ENCODE data around the gene PRKCB.
A peak's percentile ranks its signal among the peaks of the same experiment; 100 is the strongest.
"Not testable (repeated sequence)": the region's sequence is repeated elsewhere in the genome, so short reads cannot be mapped to it uniquely, and the experiment has no call there.

Gene PRKCB

GRCh38 chr16:24013054-24013636, 177.4 kb downstream of the PRKCB start:
- no peak for DNase-seq

GRCh38 chr16:24013864-24014645, 178.3 kb downstream of the PRKCB start:
- no peak for DNase-seq

GRCh38 chr16:24014955-24015354, 179.2 kb downstream of the PRKCB start:
- DNase-seq, result not testable (repeated sequence)

- no peak for DNase-seq
Measured at GRCh38 chr16:24015923-24016322, 180.1 kb downstream of the PRKCB start.

- no peak for DNase-seq
Measured at GRCh38 chr16:24018485-24018884, 182.7 kb downstream of the PRKCB start.

GRCh38 chr16:24022797-24023196, 187.0 kb downstream of the PRKCB start:
- no peak for DNase-seq

- DNase-seq, result no peak
Measured at GRCh38 chr16:24023621-24024020, 187.8 kb downstream of the PRKCB start.

GRCh38 chr16:24024971-24025370, 189.2 kb downstream of the PRKCB start:
- no peak for DNase-seq

GRCh38 chr16:24027466-24027865, 191.7 kb downstream of the PRKCB start:
- DNase-seq, result no peak

GRCh38 chr16:24029841-24030240, 194.1 kb downstream of the PRKCB start:
- DNase-seq, result not testable (repeated sequence)

GRCh38 chr16:24035127-24035842, 199.5 kb downstream of the PRKCB start:
- no peak for DNase-seq

- DNase-seq, result no peak
Measured at GRCh38 chr16:24036038-24036543, 200.3 kb downstream of the PRKCB start.

GRCh38 chr16:24036614-24037013, 200.8 kb downstream of the PRKCB start:
- peak; percentile 18 for DNase-seq

- no peak for DNase-seq
Measured at GRCh38 chr16:24037335-24037734, 201.6 kb downstream of the PRKCB start.

GRCh38 chr16:24041834-24042631, 206.2 kb downstream of the PRKCB start:
- no peak for DNase-seq

GRCh38 chr16:24044467-24044866, 208.7 kb downstream of the PRKCB start:
- no peak for DNase-seq

- peak; percentile 25 for DNase-seq
Measured at GRCh38 chr16:24045641-24046040, 209.9 kb downstream of the PRKCB start.

- no peak for DNase-seq
Measured at GRCh38 chr16:24046442-24046841, 210.7 kb downstream of the PRKCB start.

- DNase-seq, result no peak
Measured at GRCh38 chr16:24049113-24049512, 213.3 kb downstream of the PRKCB start.

- DNase-seq, result no peak
Measured at GRCh38 chr16:24051125-24051524, 215.3 kb downstream of the PRKCB start.

- no peak for DNase-seq
Measured at GRCh38 chr16:24052329-24053098, 216.7 kb downstream of the PRKCB start.
